Measurements from ENCODE around the gene GXYLT1.
A peak's percentile ranks its signal among the peaks of the same experiment; 100 is the strongest.
"Not testable (repeated sequence)": the region's sequence is repeated elsewhere in the genome, so short reads cannot be mapped to it uniquely, and the experiment has no call there.

GXYLT1 gene, protein sequence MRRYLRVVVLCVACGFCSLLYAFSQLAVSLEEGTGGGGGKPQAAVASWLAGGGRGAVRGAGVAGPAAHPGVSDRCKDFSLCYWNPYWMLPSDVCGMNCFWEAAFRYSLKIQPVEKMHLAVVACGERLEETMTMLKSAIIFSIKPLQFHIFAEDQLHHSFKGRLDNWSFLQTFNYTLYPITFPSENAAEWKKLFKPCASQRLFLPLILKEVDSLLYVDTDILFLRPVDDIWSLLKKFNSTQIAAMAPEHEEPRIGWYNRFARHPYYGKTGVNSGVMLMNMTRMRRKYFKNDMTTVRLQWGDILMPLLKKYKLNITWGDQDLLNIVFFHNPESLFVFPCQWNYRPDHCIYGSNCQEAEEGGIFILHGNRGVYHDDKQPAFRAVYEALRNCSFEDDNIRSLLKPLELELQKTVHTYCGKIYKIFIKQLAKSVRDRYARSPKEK

DNA sequence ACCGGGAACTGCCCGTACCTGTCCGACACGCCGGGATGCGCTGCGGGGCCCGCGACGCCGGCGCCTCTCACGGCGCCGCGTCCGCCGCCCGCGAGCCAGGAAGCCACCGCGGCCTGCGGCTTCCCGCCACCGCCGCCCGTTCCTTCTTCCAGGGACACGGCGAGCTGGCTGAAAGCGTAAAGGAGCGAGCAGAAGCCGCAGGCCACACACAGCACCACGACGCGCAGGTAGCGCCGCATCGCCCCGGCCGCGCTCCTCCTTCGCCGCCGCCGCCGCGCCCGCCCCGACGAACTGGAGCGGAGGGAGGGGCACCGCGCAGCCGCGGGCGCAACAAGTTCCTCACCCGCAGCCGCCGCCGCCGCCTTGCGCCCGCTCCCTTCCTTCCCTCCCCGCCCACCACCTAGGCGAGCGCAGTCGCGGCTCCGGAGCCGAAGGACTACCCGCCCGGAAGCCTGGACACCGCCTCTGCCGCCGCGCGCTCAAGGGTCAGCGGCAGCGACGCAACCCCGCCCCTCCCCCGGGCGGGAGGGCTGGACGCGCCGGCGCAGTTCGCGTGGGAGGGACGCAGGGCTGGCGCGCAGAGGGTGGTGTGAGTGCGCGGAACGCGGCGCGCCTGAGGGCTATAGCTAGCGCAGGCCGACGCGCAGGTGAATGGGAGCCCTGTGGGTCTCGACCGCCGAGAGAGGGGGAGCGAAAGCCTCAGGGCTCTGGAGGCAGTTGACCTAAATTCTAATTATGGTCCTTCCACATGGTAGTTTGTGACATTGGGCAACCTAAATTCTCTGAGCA, at the start of gene GXYLT1:
GXYLT1 (minus strand) TSS at position 467 of the 789 bp plus-strand sequence; CDS start at position 239, 228 bp downstream.
- peak; percentile 63 to 81 (median 64) for DNase-seq (ENCODE audit: low read depth in 2 of 3, low spot score in 1 of 3)

DNA sequence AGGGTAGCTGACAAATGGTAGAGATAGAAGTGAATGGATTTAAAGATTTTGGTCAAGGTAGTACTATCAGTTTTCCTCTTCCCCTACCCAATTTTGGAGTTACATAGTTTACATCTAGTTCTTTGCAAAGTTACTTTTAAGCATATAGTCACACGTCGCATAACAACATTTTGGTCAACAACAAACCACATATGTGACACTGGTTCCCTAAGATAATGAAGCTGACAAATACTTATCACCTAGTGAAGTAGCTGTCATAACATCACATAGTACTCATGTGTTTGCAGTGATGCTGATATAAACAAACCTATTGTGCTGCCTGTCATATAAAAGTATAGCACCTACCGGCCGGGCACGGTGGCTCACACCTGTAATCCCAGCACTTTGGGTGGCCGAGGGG, 48.0 kb upstream of the GXYLT1 start:
- DNase-seq (ENCODE audit: low read depth in 2 of 3, low spot score in 1 of 3): no peak

DNA sequence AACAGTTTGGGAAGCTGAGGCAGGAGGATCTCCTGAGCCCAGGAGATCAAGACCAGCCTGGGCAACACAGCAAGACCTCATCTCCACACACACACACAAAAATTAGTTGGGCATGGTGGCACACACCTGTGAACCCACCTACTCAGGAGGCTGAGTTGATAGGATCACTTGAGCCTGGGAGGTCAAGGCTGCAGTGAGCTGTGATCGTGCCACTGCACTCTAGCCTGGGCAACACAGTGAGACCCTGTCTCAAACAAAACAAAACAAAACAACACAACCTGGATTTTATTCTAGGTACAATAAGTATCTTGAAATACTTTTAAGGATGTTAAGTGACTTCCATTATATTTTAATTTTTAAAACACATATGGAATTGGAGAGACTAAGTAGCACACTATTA, 47.6 kb upstream of the GXYLT1 start:
- no peak for DNase-seq (ENCODE audit: low read depth in 2 of 3, low spot score in 1 of 3)

DNA sequence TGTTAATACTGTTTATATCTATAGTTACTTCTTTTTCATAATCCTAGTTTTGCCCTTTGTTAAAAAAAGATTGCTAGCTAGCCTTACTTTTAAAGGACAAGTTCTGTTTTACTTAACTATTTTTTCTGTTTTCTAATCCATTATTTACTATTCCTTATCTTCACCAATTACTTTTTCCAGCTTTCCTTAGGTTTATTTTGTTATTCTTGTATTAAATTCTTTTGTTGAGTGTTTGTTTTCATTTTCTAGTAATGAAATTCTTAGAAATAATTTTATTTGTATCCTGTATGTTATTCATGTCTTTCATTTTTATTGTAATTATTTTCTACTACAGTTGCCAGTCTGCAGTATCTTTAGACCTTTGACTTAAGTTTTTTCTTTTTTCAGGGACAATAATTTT, 45.7 kb upstream of the GXYLT1 start:
- no peak for DNase-seq (ENCODE audit: low read depth in 2 of 3, low spot score in 1 of 3)

DNA sequence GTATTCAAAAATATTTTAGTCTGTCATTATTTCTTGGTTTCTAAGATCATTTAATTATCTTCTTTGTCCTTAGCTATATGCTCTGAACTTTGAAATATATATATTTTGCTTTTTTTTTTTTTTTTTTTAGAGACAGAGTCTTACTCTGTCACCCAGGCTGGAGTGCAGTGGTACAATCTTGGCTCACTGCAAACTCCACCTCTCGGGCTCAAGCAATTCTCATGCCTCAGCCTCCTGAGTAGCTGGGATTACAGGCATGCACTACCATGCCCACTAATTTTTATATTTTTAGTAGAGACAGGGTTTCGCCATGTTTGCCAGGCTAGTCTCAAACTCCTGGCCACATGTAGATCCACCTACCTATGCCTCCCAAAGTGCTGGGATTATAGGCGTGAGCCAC, 43.6 kb upstream of the GXYLT1 start:
- not testable (repeated sequence) for DNase-seq (ENCODE audit: low read depth in 2 of 3, low spot score in 1 of 3)

DNA sequence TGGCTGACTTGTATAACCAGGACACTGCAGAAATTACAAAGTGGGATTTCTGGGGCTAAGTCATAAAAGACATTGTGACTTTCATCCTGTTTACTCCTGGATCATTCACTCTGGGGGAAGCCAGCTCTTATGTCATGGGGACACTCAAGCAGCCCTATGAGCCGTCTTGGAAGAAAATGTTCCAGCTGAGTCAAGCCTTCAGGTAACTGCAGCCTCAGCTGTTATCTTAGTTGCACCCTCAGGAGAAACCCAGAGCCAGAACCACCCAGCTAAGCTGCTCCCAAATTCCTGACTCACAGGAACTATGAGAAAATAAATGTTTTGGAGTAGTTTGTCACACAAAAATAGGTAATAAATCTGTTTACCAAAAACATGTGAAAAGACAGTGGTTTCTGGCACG, 43.1 kb upstream of the GXYLT1 start:
- no peak for DNase-seq (ENCODE audit: low read depth in 2 of 3, low spot score in 1 of 3)

DNA sequence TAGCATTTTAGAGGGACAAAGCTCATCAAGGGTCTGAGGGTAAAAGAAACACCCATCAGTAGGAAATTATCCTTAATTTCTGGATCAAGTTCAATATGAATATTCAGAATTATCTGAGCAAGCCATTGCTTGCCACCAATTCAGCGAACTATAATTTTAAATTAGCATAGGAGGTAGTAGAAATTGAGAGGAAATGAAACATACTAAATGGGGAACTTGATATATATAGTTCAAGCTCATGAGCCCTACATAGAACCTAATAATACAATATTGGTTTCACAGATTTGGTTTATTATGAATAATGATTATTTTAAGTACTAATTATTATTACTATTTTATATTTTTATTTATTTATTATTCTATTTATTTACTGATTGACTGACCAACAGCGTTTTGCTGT, 42.1 kb upstream of the GXYLT1 start:
- DNase-seq (ENCODE audit: low read depth in 2 of 3, low spot score in 1 of 3): no peak

DNA sequence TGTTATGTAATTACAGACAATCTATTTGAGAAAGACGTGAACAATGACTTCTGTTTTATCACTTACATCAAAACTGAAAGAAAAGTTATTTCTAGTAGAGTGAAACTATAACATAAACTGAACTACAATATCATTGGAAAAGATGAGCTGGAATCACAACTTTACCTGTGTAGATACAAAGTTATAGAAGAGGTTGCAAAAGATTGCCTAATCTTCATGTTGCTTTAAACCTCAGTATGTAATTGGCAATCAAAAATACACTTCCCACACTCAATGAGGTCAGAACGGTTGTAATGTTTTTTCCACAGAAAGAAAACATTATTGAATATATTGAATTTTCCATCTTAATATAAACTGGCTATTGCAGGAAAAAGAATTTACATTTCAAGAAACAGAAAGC, 37.7 kb upstream of the GXYLT1 start:
- DNase-seq (ENCODE audit: low read depth in 2 of 3, low spot score in 1 of 3): no peak

DNA sequence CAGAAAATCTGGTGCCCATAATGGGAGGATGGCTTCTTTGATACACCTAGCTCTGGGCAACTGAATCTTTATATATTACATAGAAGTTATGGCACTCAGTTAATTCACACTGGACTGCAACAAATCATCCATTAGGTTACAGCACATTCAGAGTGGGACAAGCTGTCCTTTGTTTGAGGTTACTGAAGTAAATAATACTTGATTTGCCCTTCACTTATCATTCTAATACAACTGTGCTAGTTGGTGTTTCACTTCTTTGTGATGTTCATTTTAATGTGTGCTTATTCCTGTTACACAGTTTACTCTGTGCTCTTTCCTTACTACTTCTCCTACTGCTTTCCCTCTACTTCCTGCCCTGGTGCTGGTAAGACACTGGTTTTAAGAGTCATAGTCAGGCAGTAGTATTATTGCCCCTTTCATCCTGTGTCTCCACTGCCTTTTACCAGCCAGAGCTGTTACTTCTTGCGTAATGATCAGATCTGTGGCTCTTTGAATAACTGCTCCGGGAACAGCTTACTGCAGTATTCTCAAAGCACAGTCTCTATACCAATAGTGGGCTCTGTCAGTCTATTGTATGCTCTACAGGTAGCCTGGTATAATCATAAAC, 36.4 kb upstream of the GXYLT1 start:
- no peak for DNase-seq (ENCODE audit: low read depth in 2 of 3, low spot score in 1 of 3)

DNA sequence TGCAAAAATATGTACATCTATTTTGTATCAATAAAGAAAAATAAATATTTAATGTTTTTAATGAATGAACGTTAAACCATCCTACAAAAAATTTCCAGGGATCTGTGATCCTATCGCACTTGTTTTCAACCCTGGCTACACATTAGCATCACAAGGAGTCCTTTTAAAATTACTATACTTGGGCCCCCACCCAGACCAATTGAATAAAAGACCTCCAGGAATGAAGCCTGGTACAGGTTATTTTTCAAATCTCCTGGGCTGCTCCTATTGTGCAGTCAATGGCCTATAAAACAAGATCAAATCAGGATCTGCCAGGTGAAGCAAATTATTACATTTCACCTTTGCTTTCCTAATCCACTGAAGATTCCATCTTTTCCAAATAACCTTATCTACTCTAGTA, 33.4 kb upstream of the GXYLT1 start:
- DNase-seq (ENCODE audit: low read depth in 2 of 3, low spot score in 1 of 3): no peak

DNA sequence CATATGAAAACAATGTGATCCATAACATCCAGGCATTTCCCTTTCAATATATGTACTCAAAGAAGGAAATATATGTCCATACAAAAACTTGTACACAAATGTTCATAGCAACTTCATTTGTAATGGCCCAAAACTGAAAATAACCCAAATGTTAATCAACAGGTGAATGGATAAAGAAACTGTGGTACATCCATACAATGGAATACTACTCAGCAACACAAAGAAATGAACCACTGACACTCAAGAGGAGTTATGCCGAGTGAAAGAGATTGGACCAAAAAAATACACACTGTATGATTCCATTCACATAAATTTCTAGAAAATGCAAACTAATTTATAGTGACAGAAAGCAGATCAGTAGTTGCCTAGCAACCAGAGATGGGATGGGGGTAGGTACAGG, 30.3 kb upstream of the GXYLT1 start:
- no peak for DNase-seq (ENCODE audit: low read depth in 2 of 3, low spot score in 1 of 3)

DNA sequence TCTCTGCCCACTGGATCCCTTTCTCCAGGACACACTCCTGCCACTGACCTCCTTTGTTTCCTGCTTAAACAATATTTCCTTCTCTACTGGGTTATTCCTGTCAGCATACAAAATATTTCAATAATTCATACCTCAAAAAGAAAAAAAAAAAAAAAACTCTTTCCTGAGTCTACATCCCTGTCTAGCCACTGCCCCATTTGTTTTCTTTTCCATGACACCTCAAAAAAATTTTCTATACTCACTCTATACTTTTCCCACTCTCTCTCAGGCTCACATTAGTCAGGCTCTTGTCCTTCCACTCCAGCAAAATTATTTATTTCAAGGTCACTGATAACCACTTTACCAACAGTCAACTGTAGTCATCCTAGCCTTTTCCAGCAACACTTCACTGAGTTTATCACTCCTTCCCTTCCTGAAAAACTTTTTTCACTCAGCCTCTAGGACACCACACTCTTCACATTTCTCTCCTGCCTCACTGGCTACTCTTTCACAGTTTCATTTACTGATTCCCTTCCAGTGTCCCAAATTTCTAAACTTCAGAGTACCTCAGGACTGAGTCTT, 29.4 kb upstream of the GXYLT1 start:
- no peak for DNase-seq (ENCODE audit: low read depth in 2 of 3, low spot score in 1 of 3)

DNA sequence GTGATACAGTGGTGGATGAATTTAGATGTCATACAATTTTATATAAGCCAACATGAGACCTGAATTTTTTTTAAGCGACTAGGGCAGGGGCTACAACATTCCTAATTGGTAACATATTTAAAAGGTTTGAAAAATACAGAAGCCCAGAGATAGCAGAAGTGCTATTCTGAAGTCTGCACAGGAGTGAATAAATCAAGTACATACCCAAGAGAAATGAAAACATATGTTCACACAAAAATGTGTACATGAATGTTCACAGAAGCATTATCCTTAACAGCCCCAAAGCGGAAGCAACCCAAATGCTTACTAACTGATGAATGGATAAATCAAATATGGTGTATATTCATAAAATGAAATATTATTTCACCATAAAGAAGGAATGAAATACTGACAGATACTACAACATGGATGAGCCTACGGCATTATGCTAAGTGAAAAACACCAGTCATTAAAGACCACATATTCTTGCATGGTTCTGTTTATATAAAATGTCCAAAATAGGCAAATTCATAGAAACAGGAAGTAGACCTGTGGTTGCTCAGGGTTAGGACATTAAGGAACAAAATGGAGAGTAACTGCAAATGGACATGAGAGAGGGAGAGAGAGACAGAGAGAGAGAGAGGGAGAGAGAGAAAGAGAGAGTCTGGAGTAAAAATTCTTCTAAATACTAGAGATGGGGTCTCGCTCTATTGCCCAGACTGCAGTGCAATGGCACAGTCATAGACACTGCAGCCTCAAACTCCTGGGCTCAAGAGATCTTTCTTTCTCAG, 28.0 kb upstream of the GXYLT1 start:
- no peak for DNase-seq (ENCODE audit: low read depth in 2 of 3, low spot score in 1 of 3)

DNA sequence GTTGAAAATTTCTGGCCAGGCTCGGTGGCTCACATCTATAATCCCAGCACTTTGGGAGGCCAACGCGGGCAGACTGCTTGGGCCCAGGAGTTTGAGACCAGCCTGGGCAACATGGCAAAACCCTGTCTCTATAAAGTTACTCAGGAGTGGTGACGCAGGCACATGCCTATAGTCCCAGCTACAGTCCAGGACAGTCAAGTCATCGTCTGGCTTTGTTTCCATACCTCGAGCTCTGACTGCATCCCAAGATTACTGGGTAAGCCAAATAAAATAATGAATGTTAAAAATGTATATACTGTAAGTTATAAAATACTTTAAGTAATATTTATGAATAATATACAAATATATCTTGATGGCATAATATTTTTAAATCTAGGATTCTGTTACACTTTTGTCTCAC, 23.0 kb upstream of the GXYLT1 start:
- DNase-seq (ENCODE audit: low read depth in 2 of 3, low spot score in 1 of 3): no peak

DNA sequence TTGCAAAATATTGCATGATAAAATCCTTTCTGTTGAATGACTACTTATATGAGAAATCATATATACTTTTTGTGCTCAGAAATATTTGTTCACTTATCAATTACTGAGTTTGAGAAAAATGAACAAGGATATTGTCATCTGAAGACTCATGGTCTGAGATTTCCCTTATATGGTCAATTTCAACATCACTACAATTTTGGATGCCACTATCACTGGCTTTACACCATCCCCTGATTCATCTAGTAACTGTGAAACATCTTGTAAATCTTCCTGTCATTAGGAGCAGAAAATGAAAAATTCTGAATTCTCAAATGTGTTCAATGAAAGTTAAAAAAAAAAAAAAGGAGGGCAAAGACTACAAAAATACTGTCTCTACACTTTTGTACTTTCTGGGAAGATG, 21.8 kb upstream of the GXYLT1 start:
- no peak for DNase-seq (ENCODE audit: low read depth in 2 of 3, low spot score in 1 of 3)

DNA sequence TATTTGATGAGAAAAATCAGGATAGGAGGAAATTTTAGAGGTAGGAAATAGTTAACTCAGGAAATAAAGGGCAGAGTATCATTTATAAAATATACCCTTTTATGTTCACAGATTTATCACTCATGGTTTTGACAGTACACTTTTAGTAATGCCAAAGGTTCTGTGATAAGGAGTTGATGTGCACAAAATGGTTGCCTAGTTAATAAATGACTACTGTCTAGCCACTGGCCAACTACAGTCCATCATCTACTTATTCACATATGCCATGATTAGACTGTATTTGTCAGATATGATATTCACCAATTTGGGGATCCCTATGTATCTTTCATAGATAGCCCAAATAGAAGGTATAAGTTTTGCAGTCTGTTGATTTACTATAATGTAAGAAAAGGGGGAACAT, 19.2 kb upstream of the GXYLT1 start:
- no peak for DNase-seq (ENCODE audit: low read depth in 2 of 3, low spot score in 1 of 3)

DNA sequence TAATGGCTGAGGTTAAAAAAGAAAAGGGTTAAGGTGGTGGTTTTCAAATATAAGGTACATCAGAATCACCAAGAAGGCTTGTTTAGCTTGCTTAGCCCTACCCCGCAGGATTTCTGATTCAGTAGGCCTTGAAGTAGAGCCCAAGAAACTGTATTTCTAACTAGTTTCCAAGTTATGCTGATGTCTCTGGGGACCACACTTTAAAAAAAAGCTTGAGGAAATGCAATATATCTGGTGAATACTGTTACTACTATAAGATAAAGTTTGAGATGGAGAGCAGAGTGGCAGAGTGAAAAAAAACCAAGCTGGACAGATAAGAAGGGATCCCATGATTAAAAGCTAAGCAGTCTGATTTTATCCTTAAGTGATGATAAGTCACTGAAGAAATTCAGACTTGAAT, 18.3 kb upstream of the GXYLT1 start:
- DNase-seq (ENCODE audit: low read depth in 2 of 3, low spot score in 1 of 3): no peak

DNA sequence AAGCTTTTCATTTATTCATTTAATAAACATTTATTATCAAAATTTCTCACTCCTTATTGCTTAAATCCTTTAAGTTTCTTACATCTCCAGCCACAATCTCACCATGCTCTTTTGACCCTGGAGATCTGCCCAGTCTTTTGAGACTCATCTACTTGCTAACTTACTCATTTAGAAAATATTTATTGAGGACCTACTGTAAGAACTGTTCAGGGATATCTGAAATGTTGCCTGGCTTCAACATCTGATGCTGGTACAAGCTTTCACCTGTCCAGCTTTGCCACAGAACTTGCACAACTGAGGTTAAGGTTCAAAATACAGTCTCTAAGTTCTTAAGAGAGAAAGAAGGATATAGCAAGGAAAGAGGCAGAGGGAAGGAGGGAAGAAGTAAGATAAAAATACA, 17.5 kb upstream of the GXYLT1 start:
- DNase-seq (ENCODE audit: low read depth in 2 of 3, low spot score in 1 of 3): no peak

DNA sequence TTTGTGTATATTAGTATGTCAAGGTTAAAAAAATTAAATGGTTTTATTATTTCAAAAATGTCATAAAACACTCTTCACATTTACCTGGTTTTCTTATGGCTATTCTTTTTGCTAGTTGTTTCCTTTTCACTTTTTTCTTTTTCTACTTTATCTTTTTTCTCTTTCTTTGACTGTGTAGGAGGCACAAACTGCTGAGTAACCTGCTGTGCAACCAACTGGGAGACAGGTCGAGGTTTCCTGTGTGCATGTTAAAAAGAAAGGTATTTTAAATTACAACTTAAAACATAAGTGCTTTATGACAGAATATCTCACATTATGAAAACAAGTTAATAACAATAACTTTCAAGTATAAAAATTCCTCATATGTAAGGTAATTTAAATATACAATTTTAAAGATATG, 16.9 kb upstream of the GXYLT1 start:
- no peak for DNase-seq (ENCODE audit: low read depth in 2 of 3, low spot score in 1 of 3)

DNA sequence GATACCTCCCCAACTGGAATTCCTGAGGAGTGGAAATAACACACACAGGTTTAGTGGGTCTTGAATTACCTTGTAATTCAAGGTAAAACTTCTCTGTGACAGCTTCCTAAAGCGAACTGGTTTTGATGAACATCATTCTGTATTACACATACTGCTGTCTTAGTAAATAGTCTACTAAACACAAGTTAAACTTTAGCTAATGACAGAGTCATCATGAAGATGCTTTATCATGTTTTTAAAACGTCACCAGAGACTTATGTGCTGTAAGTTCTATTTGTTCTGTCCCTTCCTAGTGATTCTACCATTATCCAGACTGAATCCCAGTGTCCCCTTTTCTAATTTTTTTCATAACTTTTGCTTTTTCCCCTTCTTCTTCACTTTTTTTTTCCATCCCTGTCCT, 11.6 kb upstream of the GXYLT1 start:
- DNase-seq (ENCODE audit: low read depth in 2 of 3, low spot score in 1 of 3): no peak

All from stimulated activated CD4-positive, alpha-beta T cell treated with anti-CD3 and anti-CD28 coated beads, Interleukin-12 subunit alpha, Interleukin-12 subunit beta, amount 100 ng/mL, for 48 hours (primary cell).